Stimulated activated naive CD4-positive, alpha-beta T cell treated with Interleukin-2 at 50 U/mL for 16 hours (primary cell): ENCODE results near the gene NLGN3.

Experiments
- DNase-seq: peaks from one replicate; lab custom pipeline; 2025; lab: John Stamatoyannopoulos, UW

NLGN3 gene

GRCh38 chrX:71144651-71145050 lies at the start of gene NLGN3:
Gene NLGN3, plus strand, starts transcription at chrX:71144841. Its CDS starts 2,909 bp downstream, at chrX:71147750.
- no peak for DNase-seq

GRCh38 chrX:71095033-71095432 lies 49.6 kb upstream of the NLGN3 start:
- DNase-seq, result no peak

GRCh38 chrX:71095555-71095980 lies 49.1 kb upstream of the NLGN3 start, which contains the start of gene FOXO4:
Gene FOXO4, plus strand, starts transcription at chrX:71095851. Its CDS starts 678 bp downstream, at chrX:71096529.
- DNase-seq, result peak; percentile 85

GRCh38 chrX:71095981-71096759 lies 48.5 kb upstream of the NLGN3 start:
- DNase-seq, result no peak

DNA sequence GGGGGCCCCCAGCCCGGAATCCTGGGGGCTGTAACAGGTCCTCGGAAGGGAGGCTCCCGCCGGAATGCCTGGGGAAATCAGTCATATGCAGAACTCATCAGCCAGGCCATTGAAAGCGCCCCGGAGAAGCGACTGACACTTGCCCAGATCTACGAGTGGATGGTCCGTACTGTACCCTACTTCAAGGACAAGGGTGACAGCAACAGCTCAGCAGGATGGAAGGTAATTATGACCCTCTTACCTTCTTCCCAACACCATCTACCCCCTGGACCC lies 47.9 kb upstream of the NLGN3 start:
- DNase-seq, result no peak

- DNase-seq, result peak; percentile 69
Measured at GRCh38 chrX:71098302-71098701, 46.3 kb upstream of the NLGN3 start.

DNA sequence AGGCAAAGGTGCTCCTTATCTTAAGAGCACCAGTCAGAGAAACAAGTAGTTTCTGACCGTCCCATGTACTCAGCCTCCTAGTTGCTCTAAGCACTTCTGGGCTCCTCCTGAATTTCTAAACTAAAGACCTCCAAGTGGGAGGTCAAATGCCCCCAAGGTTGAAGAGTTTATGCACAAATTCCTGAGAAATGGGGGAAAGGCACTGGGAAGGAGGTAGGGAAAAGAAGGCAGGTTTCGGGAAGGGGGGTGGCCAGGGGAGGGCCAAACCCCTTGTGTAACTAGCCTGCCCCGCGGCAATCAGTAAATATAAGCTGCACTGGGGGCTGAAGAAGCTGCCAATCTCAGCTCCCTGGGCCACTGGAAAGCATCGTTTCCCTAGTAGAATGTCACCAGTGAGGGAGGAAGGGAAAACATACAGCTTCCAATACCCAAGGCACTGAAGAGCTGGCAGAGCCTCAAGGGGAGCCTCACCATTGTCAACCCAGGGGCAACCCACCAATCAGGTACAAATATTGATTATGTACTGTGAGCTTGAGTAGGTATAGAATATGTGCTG lies 45.6 kb upstream of the NLGN3 start:
- DNase-seq, result no peak

DNA sequence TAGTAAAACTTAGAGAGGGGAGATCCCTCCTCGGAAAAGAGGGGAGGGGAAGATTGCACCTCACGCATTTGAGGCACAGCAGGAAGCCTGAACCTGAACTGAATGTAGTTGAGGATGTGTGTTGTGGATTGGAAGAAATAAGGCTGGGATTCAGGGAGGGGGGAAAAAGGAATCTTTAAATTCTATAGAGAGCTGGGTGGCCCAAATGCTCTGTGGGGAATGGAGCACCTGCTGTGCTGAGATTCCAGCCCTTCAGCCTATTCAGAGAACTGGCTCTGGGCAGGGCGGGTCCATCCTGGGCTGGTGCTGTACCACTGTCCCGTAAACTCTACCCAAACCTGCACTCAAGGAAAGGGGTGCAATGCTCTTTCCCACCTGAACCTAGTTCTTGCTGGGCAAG lies 44.9 kb upstream of the NLGN3 start:
- DNase-seq, result no peak

DNA sequence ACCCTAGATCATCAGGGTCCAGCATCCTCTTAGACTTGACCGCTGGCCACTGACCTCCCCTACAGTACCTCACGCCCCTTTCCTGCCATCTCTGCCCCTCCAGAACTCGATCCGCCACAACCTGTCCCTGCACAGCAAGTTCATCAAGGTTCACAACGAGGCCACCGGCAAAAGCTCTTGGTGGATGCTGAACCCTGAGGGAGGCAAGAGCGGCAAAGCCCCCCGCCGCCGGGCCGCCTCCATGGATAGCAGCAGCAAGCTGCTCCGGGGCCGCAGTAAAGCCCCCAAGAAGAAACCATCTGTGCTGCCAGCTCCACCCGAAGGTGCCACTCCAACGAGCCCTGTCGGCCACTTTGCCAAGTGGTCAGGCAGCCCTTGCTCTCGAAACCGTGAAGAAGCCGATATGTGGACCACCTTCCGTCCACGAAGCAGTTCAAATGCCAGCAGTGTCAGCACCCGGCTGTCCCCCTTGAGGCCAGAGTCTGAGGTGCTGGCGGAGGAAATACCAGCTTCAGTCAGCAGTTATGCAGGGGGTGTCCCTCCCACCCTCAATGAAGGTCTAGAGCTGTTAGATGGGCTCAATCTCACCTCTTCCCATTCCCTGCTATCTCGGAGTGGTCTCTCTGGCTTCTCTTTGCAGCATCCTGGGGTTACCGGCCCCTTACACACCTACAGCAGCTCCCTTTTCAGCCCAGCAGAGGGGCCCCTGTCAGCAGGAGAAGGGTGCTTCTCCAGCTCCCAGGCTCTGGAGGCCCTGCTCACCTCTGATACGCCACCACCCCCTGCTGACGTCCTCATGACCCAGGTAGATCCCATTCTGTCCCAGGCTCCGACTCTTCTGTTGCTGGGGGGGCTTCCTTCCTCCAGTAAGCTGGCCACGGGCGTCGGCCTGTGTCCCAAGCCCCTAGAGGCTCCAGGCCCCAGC lies 43.8 kb upstream of the NLGN3 start:
- no peak for DNase-seq

DNA sequence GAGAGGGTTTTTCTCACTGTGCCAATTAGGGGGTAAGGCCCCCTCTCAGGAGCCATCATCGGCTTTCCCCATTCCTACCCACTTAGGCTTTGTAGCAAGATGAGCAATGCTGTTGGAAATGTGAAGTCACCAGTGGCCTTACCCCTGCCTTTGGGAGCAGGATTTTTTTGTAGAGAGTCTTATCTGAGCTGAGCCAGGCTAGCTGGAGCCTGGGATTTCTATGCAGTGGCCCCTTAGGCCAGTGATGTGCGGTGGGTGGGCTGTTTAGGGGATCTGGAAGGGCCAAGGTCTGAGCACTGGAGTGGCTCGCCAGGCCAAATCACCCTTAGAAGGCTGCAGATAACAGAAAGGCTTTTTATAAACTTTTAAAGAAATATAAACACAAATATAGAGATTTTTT lies 42.3 kb upstream of the NLGN3 start:
- DNase-seq, result no peak

DNA sequence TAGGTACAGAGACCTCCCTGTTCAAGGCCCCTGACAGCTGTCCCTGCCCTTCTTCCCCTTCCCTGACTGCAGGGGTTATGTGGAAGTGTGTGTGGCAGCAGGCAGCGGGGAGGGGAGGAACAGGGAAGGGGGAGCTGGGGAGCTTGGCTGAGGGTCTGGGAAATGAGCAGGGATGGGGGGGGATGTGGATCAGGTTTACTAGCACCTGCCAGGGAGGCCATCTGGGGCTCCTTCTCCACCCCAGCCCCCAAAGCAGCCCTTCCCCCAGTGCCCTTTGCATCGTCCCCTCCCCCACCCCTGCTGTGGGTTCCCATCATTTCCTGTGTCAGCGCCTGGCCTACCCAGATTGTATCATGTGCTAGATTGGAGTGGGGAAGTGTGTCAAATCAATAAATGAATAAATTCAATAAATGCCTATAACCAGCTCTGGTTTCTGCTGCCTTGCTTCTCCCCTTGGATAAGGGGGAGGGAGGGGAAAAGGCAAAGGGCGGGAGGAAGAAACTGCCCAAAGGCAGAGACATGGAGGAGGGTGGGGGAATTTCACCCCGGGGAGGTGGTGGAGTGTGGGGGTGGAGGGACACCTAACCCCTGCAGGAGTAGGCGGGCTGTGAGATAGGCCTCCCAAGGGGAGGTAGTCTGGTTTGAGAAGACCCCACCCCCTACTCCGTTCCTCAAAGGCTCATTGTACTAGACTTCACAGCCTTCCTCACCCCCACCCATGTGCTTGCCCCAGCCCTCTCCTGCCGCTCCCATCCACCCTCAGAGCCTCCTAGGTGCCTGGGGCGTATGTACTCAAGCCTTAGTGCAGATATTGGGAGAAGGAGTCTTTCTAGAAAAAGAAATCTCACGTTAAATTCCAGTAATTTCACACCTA lies 41.3 kb upstream of the NLGN3 start:
- DNase-seq, result peak; percentile 30

DNA sequence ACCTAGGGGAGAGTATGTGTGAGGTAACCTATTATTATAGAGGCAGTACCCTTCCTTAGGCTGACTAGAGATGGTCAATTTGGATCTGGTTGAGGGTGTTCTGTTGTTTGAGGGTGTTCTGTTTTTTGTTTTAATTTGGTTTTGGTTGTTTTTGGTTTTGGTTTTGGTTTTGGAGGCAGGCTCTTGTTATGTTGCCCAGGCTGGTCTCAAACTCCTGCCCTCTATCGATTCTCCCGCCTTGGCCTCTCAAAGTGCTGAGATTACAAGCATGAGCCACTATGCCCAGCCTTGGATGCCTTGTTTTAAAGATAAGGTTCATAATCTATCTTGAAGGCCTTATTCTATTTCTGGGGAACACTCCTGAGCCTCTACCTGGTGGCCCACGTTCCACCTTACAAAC lies 39.0 kb upstream of the NLGN3 start:
- DNase-seq, result no peak

DNA sequence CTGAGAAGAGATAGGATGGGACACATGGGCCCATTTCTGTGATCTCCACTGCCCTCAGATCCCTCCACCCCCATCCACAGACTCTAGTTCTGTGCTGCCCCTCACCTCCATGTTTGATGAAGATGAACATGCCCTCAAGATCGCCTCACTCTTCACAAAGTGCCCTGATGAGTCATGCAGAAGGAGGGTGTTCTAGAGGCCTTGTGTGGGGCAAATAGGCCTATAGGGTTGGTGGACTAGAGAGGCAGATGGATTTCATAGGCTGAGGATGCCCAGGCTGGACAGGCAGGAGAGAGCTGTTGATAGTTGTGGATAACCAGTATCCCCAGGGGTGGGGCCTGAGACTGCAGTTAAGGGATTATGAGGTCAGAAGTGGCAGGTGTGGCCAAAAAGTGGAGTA lies 38.2 kb upstream of the NLGN3 start, which contains the start of gene CXorf65:
Gene CXorf65, minus strand, starts transcription at position 314 of the 400 bp plus-strand sequence. Its CDS starts 184 bp downstream, at position 130.
- DNase-seq, result no peak

- no peak for DNase-seq
Measured at GRCh38 chrX:71107245-71107644, 37.4 kb upstream of the NLGN3 start.

DNA sequence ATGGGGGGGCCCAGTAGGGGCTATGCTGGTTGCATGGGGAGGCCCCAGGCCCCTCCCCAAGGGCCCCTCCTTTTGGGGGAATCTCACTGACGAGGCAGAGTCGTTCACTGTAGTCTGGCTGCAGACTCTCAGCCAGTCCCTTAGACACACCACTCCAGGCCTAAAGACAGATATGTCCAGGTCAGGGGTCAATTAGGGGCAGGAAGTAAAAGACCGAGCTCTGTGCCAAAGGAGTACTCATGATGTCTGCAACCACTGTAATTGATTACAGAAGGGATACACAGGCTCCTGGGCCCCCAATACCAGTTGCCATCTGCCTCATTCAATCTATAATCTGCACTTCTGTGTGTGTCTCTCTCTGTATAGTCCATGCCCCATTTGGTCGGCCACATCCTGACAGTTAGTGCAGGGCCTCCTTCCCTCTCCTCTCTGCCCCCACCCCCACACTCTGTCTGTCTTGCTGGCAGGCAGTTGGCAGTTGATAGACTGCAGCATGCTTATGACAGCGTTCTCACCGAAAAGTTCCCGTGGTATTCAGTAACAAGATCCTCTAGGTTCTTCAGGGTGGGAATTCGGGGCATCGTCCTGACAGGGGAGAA lies 36.8 kb upstream of the NLGN3 start:
- DNase-seq, result peak; percentile 16

GRCh38 chrX:71109051-71109450 lies 35.6 kb upstream of the NLGN3 start:
- no peak for DNase-seq

GRCh38 chrX:71111141-71111843 lies 33.3 kb upstream of the NLGN3 start, which contains the start of gene IL2RG:
Gene IL2RG, minus strand, starts transcription at chrX:71111577. Its CDS starts 38 bp downstream, at chrX:71111539.
- peak; percentile 73 for DNase-seq

DNA sequence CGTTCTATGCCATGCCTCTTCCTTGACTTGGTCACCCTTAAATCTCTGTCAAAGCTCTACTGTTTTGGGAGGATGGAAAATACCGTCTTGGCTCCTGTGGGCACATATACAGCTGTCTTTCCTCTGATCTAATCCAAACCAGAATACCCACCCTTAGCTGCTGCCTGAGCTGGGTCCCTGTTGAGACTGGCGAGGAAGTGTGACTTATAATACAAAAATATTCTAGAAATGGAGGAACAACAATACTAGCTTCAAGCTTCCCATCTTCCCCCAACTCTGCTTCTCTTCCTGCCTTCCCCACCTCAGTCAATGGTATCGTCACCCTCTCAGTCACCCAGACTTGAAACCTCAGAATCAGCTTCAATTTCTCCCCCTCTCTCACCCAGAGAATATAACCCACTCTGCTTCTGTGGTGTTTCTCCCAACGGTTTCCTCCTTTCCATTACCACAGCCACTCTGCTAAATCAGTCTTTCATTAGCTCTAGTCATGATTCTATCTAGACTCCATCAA lies 32.7 kb upstream of the NLGN3 start:
- no peak for DNase-seq

DNA sequence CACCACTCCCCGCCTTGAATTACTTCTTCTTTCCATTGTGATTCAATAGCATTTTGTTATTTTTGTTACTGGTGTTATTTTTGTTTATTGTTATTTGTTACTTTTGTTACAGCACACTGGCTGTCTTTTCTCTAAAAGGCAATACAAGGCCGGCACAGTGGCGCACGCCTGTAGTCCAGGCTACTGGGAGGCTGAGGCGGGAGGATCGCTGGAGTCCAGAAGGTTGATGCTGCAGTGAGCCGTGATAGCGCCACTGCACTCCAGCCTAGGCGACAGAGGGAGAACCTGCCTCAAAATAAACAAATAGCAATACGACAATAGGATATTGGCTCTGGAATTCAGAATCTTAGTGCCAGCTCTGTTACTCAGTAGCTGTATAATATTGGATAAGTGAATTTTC lies 27.3 kb upstream of the NLGN3 start:
- DNase-seq, result no peak
